Activated gamma-delta T cell treated with Interleukin-2 at 50 U/mL for 16 hours (primary cell): ENCODE results near the gene BMX.

Source experiments
- DNase-seq: peaks from one replicate; pipeline ENCODE4 v3.0.0-alpha.2; 2020

The BMX gene

DNA sequence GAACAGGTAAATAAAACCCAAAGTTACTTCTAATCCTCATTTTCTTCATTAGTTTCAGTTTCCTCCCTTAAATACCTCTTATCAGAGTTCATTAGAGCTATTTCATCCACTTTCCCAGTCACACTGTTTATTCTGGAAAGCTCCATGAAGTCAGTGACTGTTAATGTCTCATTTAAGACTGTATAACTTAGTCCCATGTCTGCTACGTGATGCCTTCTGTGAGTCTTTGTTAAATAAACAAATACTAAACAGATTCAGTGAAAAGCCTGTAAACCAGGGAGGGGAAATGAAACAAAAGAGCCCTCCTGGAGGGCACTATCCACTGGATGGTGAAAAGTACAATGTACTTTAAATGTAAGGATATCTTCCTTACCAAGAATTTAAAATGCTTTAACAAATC is 75.4 kb downstream of the BMX start:
- DNase-seq, result no peak

DNA sequence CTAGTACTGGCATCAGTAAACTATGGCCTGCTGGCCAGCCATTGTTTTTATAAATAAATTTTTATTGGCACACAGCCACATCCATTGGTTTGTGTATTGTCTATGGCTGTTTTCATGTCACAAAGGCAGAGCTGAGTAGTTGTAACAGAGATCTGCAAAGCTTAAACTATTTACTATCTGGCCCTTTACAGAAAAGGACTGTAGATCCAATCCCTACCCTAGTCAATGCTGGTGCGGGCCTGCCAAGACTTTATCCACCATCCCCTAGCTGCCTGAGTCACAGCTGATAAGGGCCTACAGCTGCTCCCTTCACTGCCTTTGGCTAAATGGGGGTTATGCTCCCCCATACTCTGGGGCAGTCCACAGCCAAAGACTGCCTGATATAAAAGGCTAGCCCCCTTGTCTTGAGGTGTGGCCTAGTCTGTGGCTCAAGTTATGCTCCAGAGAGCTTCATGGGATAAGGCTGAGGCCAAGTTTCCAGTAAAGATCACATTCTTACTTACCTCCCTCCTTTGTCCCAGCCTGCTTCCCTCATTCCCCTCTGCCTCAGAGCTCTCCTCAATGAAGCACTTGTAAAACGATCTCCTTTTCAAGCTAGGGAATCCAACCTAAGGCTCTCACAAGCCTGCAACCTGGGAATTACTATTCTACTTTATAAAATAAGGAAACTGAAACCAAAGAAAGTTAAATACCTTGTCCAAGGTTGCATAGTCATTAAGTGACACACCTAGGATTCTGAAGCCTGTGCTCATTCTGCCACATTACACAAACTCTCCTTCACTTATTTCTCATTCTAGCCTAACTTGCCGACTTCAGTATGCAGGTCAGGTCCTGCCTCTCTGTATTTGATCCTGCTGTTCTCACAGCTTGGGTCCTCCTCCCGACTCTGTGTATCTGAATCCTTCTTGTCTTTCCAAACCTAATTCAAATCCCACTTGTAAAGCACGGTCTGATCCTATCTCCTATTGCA is 79.5 kb downstream of the BMX start:
- DNase-seq, result no peak

DNA sequence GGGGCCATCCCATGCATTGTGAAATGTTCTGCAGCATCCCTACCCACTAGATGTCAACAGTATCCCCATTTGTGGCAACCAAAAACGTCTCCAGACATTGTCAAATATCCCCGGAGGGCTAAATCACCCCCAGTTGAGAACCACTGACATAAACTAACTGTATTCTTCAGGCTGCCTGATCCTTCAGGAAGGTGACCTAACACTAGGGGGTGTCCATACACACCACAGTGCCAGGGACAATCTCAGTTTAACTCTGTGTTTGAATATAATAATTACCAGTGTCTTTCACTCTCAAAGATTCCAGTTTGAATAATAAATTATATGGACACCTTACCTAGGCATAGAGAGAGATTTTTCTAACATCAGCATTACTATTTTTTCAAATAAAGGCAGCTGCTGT is 93.8 kb downstream of the BMX start:
- no peak for DNase-seq

DNA sequence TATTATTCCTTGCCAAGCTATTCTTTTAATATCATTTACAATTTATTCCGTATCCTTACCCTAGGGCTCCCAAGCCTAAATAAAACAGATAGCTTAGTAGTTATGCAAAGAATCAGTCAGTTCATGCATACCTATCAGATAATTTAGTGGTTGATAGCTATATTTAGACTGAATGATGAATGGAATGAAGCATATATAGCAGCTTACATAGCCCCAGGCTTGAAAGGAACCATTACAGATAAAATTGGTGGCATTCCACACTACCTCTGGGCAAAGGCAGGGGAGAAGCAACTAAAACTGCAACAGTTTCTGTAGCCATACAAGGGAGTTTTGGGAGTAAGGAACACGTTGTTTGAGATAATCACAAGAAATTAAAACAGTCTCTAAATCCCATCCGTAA is 97.4 kb downstream of the BMX start:
- no peak for DNase-seq

DNA sequence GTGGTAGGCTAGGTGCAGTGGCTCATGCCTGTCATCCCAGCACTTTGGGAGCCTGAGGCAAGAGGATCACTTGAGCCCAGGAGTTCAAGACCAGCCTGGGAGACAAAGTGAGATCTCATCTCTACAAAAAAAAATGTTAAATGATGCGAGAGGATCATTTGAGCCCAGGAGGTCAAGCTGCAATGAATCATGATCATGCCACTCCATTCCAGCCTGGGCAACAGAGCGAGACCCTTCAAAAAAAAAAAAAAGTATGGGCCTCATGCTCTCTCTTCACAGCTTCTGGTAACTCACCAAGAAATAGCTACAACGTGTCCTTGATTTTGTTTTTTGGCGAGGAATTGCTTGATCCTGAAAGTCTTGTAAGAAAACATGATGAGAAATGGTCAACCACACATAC is 98.9 kb downstream of the BMX start:
- no peak for DNase-seq

DNA sequence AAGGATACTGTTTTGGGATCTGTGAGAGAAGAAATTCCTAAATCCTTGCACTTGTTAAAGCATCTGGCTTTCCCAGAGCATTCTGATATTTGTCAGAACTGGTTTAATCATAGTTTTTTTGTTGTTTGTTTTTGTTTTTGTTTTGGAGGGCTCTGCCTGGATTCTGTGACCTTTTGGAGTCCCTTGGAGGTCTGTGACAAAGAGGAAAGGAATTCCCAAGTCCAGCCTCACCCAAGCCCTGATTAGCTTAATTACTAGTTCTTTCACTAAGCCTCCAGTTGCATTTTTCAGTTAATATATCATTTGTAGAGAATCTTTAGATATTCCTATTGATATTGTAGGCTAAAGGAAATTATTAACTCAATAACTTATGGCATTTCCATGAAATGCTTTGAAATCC is 99.4 kb downstream of the BMX start:
- DNase-seq, result no peak

DNA sequence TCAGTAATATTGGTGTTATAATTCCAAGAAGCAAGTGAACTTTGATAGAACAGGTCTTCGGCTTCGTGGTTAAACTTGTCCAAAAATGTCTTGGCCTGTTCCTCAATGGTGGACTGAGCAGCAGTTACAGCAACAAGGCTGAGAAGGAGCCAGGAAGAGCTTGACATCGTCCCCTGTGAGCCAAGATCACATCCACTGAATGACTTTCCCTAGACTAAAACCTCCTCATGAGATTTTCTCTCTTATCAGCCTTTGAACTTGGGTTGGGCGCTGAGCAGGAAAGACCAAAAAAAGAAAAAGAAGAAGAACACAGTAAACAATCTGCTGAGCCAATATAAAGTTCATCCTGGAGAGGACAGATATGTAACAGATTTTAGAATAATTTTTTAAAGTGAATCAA is 100.1 kb downstream of the BMX start, which contains the start of gene ACE2:
TSS of gene ACE2 (minus strand) at position 216 of the 400 bp plus-strand sequence. CDS start at position 167, 49 bp downstream.
- DNase-seq, result no peak

DNA sequence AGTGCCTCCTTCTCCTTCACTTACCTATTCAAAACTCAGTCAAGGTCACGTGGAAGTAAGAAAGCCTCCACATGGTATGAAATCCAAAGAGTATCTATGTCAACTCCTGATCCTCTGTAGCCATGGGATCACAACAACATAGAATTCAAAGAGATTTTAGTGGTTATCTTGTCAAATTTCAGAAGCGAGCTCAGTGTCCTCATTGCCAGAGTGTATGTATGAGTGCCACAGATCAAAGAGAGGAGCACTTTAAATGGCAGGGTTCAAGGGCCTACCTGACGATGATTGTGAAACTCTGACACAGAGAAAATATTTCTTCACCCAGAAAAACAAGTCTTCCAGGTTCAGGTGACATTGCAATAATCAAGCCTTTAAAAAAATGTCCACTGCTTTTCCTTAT is 101.3 kb downstream of the BMX start:
- no peak for DNase-seq

DNA sequence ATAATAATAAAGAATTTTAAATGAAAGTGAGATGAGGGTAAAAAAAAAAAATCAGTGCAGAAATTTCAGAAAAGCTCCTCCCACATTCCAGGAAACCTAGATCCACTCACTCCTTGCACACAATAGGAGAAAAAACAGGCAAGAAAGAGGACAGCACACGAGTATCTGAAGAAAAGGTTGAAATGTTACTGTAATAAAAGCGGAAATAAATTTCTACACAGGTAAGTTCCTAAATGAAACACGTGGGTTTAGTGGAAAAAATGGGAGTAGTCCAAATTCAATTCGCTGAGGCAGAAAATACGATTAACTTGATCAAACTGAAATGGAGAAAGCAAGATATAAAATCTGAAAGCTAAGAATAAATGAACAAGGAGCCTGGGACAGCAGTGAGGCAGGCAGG is 102.2 kb downstream of the BMX start:
- no peak for DNase-seq

DNA sequence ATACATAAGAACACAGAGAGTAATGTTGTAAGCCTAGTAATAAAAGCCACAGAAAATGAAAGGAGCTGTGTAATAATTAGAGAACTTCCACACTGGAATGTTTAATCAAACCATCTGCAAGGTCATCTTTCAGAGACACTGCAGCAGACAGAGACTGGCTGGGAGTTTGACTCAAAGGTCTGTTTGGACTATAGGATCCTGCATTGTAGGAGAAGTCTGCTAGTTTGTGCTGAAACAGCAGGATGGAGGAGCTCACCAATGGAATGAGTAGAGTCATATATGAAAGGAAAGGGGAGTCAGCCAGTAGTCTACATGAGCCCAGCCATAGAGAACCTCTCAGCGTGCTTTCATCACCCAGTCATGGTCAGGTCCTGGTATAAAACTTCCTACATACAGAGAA is 104.6 kb downstream of the BMX start:
- DNase-seq, result no peak
